Neural progenitor cell (in vitro differentiated cells): ENCODE results near the gene S100B. TPM values are rescaled to one million over a fixed set of nuclear protein-coding genes. Genes with fewer than 3 reads are reported as not detected.

ENCODE experiments used
- DNase-seq: peaks from one replicate; pipeline ENCODE4 v3.0.0-alpha.2; 2016; ENCODE audit warnings: low spot score
- H2AFZ ChIP-seq: fragments of 200-600 bp; sonication (generic); replicated peaks from 2 replicates; pipeline ENCODE4 v1.6.1; 2016; ENCODE audit warnings: antibody characterized with exemption
- H3F3A ChIP-seq: fragments of 200-600 bp; sonication (generic); 2 replicates; pipeline ENCODE4 v1.6.1; 2016; ENCODE audit warnings: antibody characterized with exemption, low read depth
- H3K27ac ChIP-seq: fragments of 200-600 bp; sonication (generic); 2 replicates; pipeline ENCODE4 v1.5.1; 2016; ENCODE audit warnings: mild to moderate bottlenecking
- H3K27me3 ChIP-seq: fragments of 200-600 bp; sonication (generic); 2 replicates; pipeline ENCODE4 v1.6.1; 2016; ENCODE audit warnings: mild to moderate bottlenecking, moderate library complexity
- H3K36me3 ChIP-seq: fragments of 200-600 bp; sonication (generic); 2 replicates; pipeline ENCODE4 v1.5.1; 2016
- H3K4me1 ChIP-seq: fragments of 200-600 bp; sonication (generic); 2 replicates; pipeline ENCODE4 v1.6.1; 2016; ENCODE audit warnings: mixed run types
- H3K4me2 ChIP-seq: fragments of 200-600 bp; sonication (generic); 2 replicates; pipeline ENCODE4 v1.6.1; 2016
- H3K4me3 ChIP-seq: fragments of 200-600 bp; sonication (generic); 2 replicates; pipeline ENCODE4 v1.5.1; 2016
- H3K79me2 ChIP-seq: fragments of 200-600 bp; sonication (generic); 2 replicates; pipeline ENCODE4 v1.6.1; 2016; ENCODE audit warnings: low read depth
- H3K9ac ChIP-seq: fragments of 200-600 bp; sonication (generic); 2 replicates; pipeline ENCODE4 v1.6.1; 2016
- H3K9me3 ChIP-seq: fragments of 200-600 bp; sonication (generic); 2 replicates; pipeline ENCODE4 v1.5.1; 2016; ENCODE audit warnings: low read depth
- H4K20me1 ChIP-seq: fragments of 200-600 bp; sonication (generic); 2 replicates; pipeline ENCODE4 v1.6.1; 2016; ENCODE audit warnings: low read depth
- H3K27ac Mint-ChIP-seq: 3 replicates; pipeline ENCODE4 v1.8.0; 2021; ENCODE audit warnings: mixed read lengths
- H3K27me3 Mint-ChIP-seq: 2 replicates; pipeline ENCODE4 v1.8.0; 2022; ENCODE audit warnings: low read depth, mild to moderate bottlenecking, inconsistent platforms, moderate library complexity, mixed read lengths; ENCODE audit not compliant: insufficient read depth
- H3K36me3 Mint-ChIP-seq: 3 replicates; pipeline ENCODE4 v1.8.0; 2021; ENCODE audit warnings: mixed read lengths
- H3K4me1 Mint-ChIP-seq: 3 replicates; pipeline ENCODE4 v1.8.0; 2021; ENCODE audit warnings: mixed read lengths
- H3K4me3 Mint-ChIP-seq: 3 replicates; pipeline ENCODE4 v1.8.0; 2021; ENCODE audit warnings: mild to moderate bottlenecking, moderate library complexity, mixed read lengths
- H3K9me3 Mint-ChIP-seq: 3 replicates; pipeline ENCODE4 v1.8.0; 2020; ENCODE audit warnings: mixed read lengths
- CTCF ChIP-seq: fragments of 200-600 bp; sonication (generic); IDR thresholded peaks from 2 replicates; pipeline ENCODE4 v1.5.1; 2017; ENCODE audit warnings: antibody characterized with exemption, mild to moderate bottlenecking
- EZH2 ChIP-seq: fragments of 200-600 bp; sonication (generic); IDR thresholded peaks from 2 replicates; pipeline ENCODE4 v1.6.1; 2017; ENCODE audit warnings: antibody characterized with exemption, mild to moderate bottlenecking, moderate library complexity
- EZH2phosphoT487 ChIP-seq: fragments of 200-600 bp; sonication (generic); IDR thresholded peaks from 2 replicates; pipeline ENCODE4 v1.6.1; 2017; ENCODE audit warnings: antibody characterized with exemption
- total RNA-seq: library from RNA; depleted of rRNA; stranded (reverse); fragments of >200 nt; gene quantifications from 2 replicates; pipeline ENCODE4 v1.2.3, GENCODE V29; 2015; ENCODE audit warnings: low replicate concordance

Gene S100B
- total RNA-seq, 1 donor from 2014 or later = 0.60 TPM

- H3K79me2 ChIP-seq = no peaks in the 10 kb centered on the region
- H3K4me2 ChIP-seq = no peak overlapping the region
- no peaks in the 10 kb centered on the region for H3K9me3 ChIP-seq
- no peaks in the 10 kb centered on the region for H3K36me3 Mint-ChIP-seq
- H3K4me1 ChIP-seq = peaks cover 25% of the 10 kb centered on the region
- peaks cover 62% of the 10 kb centered on the region for H3K4me1 Mint-ChIP-seq
- peak overlapping the region; percentile 53 for H3K4me3 Mint-ChIP-seq
- H3K9me3 Mint-ChIP-seq = peaks cover 11% of the 10 kb centered on the region
- no peak overlapping the region for H3K27ac ChIP-seq
- TF ChIP-seq EZH2phosphoT487 (no peak), EZH2 (no peak), CTCF (no peak)
- peak overlapping the region; percentile 94 for H3K27ac Mint-ChIP-seq
- H3F3A ChIP-seq = peaks cover 10% of the 10 kb centered on the region
- no peaks in the 10 kb centered on the region for H4K20me1 ChIP-seq
- H3K27me3 ChIP-seq = no peaks in the 10 kb centered on the region
- H3K36me3 ChIP-seq = no peaks in the 10 kb centered on the region
- DNase-seq = no peak
- peak overlapping the region; percentile 71 for H2AFZ ChIP-seq
- no peak overlapping the region for H3K4me3 ChIP-seq
- no peak overlapping the region for H3K9ac ChIP-seq
- peaks cover 7% of the 10 kb centered on the region for H3K27me3 Mint-ChIP-seq
Observed at GRCh38 chr21:46604329-46604974, 430 bp downstream of the S100B start.

GRCh38 chr21:46603228-46603627 lies 1.7 kb downstream of the S100B start:
- H3K27ac Mint-ChIP-seq = no peak overlapping the region
- H2AFZ ChIP-seq = no peak overlapping the region
- H3K79me2 ChIP-seq = no peaks in the 10 kb centered on the region
- H3K9me3 Mint-ChIP-seq = peaks cover 9% of the 10 kb centered on the region
- H3K9ac ChIP-seq = no peak overlapping the region
- H3K27ac ChIP-seq = no peak overlapping the region
- peaks cover 7% of the 10 kb centered on the region for H3K27me3 Mint-ChIP-seq
- peaks cover 31% of the 10 kb centered on the region for H3K4me1 ChIP-seq
- peak overlapping the region; percentile 42 for H3K4me2 ChIP-seq
- peaks cover 72% of the 10 kb centered on the region for H3K4me1 Mint-ChIP-seq
- no peak overlapping the region for H3K4me3 Mint-ChIP-seq
- no peaks in the 10 kb centered on the region for H3K36me3 Mint-ChIP-seq
- H3K36me3 ChIP-seq = no peaks in the 10 kb centered on the region
- no peak for TF ChIP-seq EZH2
- TF ChIP-seq EZH2phosphoT487 = no peak
- no peak for TF ChIP-seq CTCF
- H3K27me3 ChIP-seq = no peaks in the 10 kb centered on the region
- no peaks in the 10 kb centered on the region for H4K20me1 ChIP-seq
- H3K4me3 ChIP-seq = no peak overlapping the region
- peak; percentile 60 for DNase-seq
- H3F3A ChIP-seq = peaks cover 10% of the 10 kb centered on the region
- H3K9me3 ChIP-seq = no peaks in the 10 kb centered on the region

- Mint-ChIP-seq H3K9me3 (peaks cover under 1% of the 10 kb centered on the region), H3K27me3 (peaks cover 4% of the 10 kb centered on the region), H3K4me1 (peaks cover 70% of the 10 kb centered on the region), H3K36me3 (no peaks in the 10 kb centered on the region), H3K4me3 (no peak overlapping the region), H3K27ac (peak overlapping the region; percentile 42)
- no peaks in the 10 kb centered on the region for H3K79me2 ChIP-seq
- H3K4me2 ChIP-seq = no peak overlapping the region
- H4K20me1 ChIP-seq = no peaks in the 10 kb centered on the region
- H3K27me3 ChIP-seq = no peaks in the 10 kb centered on the region
- no peaks in the 10 kb centered on the region for H3K9me3 ChIP-seq
- no peak for TF ChIP-seq EZH2
- no peak for TF ChIP-seq CTCF
- no peak for TF ChIP-seq EZH2phosphoT487
- no peak overlapping the region for H3K27ac ChIP-seq
- H3K9ac ChIP-seq = no peak overlapping the region
- H3F3A ChIP-seq = peaks cover 10% of the 10 kb centered on the region
- no peak overlapping the region for H2AFZ ChIP-seq
- no peak for DNase-seq
- no peak overlapping the region for H3K4me3 ChIP-seq
- no peaks in the 10 kb centered on the region for H3K36me3 ChIP-seq
- peaks cover 31% of the 10 kb centered on the region for H3K4me1 ChIP-seq
Observed at GRCh38 chr21:46600978-46601377, 3.9 kb downstream of the S100B start.
